WTC11 (cell line): Measurements from ENCODE around the gene FYN. TPM values are rescaled to one million over a fixed set of nuclear protein-coding genes. Genes with fewer than 3 reads are reported as not detected.

ENCODE experiments used
- ATAC-seq: fragments of 200-7000 bp; cut with Tn5 transposase; 2 replicates; pipeline ENCODE4 v1.10.0; 2021; ENCODE audit warnings: mild to moderate bottlenecking, moderate library complexity
- CTCF ChIA-PET: fragments of 300-600 bp; sonication (Branson Sonifier 250); formaldehyde crosslinking; loops from one replicate; lab custom pipeline; 2021; ENCODE audit warnings: antibody characterized with exemption; lab: Charles Lee
- POLR2A ChIA-PET: fragments of 350-600 bp; sonication (Branson Sonifier 250); formaldehyde crosslinking; loops from one replicate; lab custom pipeline; 2021; ENCODE audit warnings: antibody characterized with exemption; lab: Charles Lee
- DNase-seq: peaks from one replicate; pipeline ENCODE4 v3.0.0; 2021; ENCODE audit warnings: low spot score
- H3K27ac Mint-ChIP-seq: 2 replicates; pipeline ENCODE4 v1.8.0; 2021; ENCODE audit warnings: mixed read lengths
- H3K27me3 Mint-ChIP-seq: 2 replicates; pipeline ENCODE4 v1.8.0; 2021; ENCODE audit warnings: low read depth, mild to moderate bottlenecking, moderate library complexity, mixed read lengths
- H3K36me3 Mint-ChIP-seq: 2 replicates; pipeline ENCODE4 v1.8.0; 2021; ENCODE audit warnings: mixed read lengths
- H3K4me1 Mint-ChIP-seq: 2 replicates; pipeline ENCODE4 v1.8.0; 2022; ENCODE audit warnings: mixed read lengths
- H3K4me3 Mint-ChIP-seq: 2 replicates; pipeline ENCODE4 v1.8.0; 2021; ENCODE audit warnings: mild to moderate bottlenecking, moderate library complexity, mixed read lengths
- H3K9me3 Mint-ChIP-seq: 2 replicates; pipeline ENCODE4 v1.8.0; 2021; ENCODE audit warnings: mixed read lengths
- CBFB ChIP-seq: sonication (generic); formaldehyde crosslinking; IDR thresholded peaks from 2 replicates; pipeline ENCODE4 v1.8.1; 2022; ENCODE audit warnings: mild to moderate bottlenecking, low read depth, missing genetic modification reagents
- CREB1 ChIP-seq: sonication (generic); formaldehyde crosslinking; IDR thresholded peaks from 2 replicates; pipeline ENCODE4 v1.8.0; 2023; ENCODE audit warnings: mild to moderate bottlenecking, missing genetic modification reagents
- GTF2I ChIP-seq: fragments of 250-450 bp; sonication (Bioruptor Pico); conservative IDR thresholded peaks from 2 replicates; pipeline ENCODE4 v1.4.0; 2021; ENCODE audit warnings: mild to moderate bottlenecking
- NFYB ChIP-seq: sonication (generic); formaldehyde crosslinking; conservative IDR thresholded peaks from 2 replicates; pipeline ENCODE4 v1.8.0; 2022; ENCODE audit warnings: low read depth, missing genetic modification reagents
- NR2C2 ChIP-seq: sonication (generic); formaldehyde crosslinking; IDR thresholded peaks from 2 replicates; pipeline ENCODE4 v1.8.0; 2022; ENCODE audit warnings: mild to moderate bottlenecking, missing genetic modification reagents
- PRRX2 ChIP-seq: fragments of 250-450 bp; sonication (Bioruptor Pico); IDR thresholded peaks from 2 replicates; pipeline ENCODE4 v1.8.0; 2021; ENCODE audit warnings: mild to moderate bottlenecking
- TCF7 ChIP-seq: sonication (generic); formaldehyde crosslinking; IDR thresholded peaks from 2 replicates; pipeline ENCODE4 v1.8.0; 2022; ENCODE audit warnings: mild to moderate bottlenecking, low read depth, missing genetic modification reagents, moderate library complexity
- TEAD4 ChIP-seq: sonication (generic); formaldehyde crosslinking; IDR thresholded peaks from 2 replicates; pipeline ENCODE4 v1.8.0; 2022; ENCODE audit warnings: mild to moderate bottlenecking, missing genetic modification reagents
- ZBTB21 ChIP-seq: sonication (generic); formaldehyde crosslinking; IDR thresholded peaks from 2 replicates; pipeline ENCODE4 v1.8.1; 2023; ENCODE audit warnings: mild to moderate bottlenecking, missing genetic modification reagents, borderline replicate concordance
- ZNF232 ChIP-seq: sonication (generic); formaldehyde crosslinking; IDR thresholded peaks from 2 replicates; pipeline ENCODE4 v1.8.0; 2022; ENCODE audit warnings: mild to moderate bottlenecking, missing genetic modification reagents
- ZNF396 ChIP-seq: fragments of 250-450 bp; sonication (Bioruptor Pico); IDR thresholded peaks from 2 replicates; pipeline ENCODE4 v1.8.0; 2021; ENCODE audit warnings: mild to moderate bottlenecking, moderate library complexity, borderline replicate concordance
- total RNA-seq: library from RNA; stranded (reverse); gene quantifications from 3 replicates; pipeline ENCODE4 v1.2.3, GENCODE V29; 2021
- TF ChIP-seq, protein P1 (sequence below): sonication (generic); formaldehyde crosslinking; IDR thresholded peaks from 2 replicates; pipeline ENCODE4 v1.8.0; 2022; ENCODE audit warnings: mild to moderate bottlenecking, missing genetic modification reagents
- TF ChIP-seq, protein P2 (sequence below): sonication (generic); formaldehyde crosslinking; IDR thresholded peaks from 2 replicates; pipeline ENCODE4 v1.8.0; 2022; ENCODE audit warnings: mild to moderate bottlenecking, missing genetic modification reagents
- TF ChIP-seq, protein P3 (sequence below): sonication (generic); formaldehyde crosslinking; IDR thresholded peaks from 2 replicates; pipeline ENCODE4 v1.8.1; 2023; ENCODE audit warnings: mild to moderate bottlenecking, missing genetic modification reagents
- TF ChIP-seq, protein P4 (sequence below): sonication (generic); formaldehyde crosslinking; IDR thresholded peaks from 2 replicates; pipeline ENCODE4 v1.8.1; 2022; ENCODE audit warnings: mild to moderate bottlenecking, missing genetic modification reagents, moderate library complexity, borderline replicate concordance
- TF ChIP-seq, protein P5 (sequence below): fragments of 250-450 bp; sonication (Bioruptor Pico); IDR thresholded peaks from 2 replicates; pipeline ENCODE4 v1.9.0; 2021; ENCODE audit warnings: mild to moderate bottlenecking

The FYN gene
- total RNA-seq, 1 experiment from 2014 or later = 63.9 TPM

DNA sequence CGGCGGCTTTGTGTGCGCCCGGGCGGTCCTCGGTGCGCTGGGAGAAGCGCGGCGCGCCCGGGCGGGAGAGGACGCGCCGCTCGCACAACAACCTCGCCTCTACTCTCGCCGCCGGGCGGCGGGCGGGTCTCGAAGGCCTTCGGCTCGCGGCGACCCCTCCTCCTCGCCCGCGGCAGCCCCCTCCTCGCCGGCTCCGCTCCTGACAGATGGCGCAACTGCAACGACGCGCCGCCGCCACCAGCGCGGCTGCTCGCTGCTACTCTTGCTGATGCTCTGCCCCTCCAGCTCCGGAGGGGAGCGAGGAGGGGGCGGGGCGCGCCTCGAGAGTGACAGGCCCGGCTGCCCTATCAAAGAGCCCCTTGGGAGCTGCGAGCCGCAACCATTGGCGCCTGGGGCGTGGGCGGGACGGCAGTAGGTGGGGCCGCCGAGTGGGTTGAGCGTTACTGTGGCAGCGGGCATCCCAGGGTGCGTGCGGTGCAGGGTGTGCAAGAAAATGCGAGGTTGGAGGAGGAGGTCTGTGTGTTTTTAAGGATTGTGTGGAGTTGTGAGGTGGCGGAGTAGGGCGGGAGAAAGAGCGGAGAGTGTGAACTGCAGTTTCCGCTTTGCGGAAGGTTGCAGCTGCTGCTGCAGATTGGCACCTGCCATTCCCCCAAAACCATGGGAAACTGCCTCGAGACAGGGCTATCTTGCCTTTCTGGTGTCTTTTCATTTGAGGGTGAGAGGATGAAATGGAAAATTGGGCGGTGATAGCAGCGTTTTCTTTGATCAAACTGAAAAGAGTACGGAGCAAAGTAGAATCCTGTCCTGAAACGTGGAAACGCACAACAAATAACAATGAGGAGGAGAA is at the start of gene FYN (continued):
- TF ChIP-seq, protein P1, sequence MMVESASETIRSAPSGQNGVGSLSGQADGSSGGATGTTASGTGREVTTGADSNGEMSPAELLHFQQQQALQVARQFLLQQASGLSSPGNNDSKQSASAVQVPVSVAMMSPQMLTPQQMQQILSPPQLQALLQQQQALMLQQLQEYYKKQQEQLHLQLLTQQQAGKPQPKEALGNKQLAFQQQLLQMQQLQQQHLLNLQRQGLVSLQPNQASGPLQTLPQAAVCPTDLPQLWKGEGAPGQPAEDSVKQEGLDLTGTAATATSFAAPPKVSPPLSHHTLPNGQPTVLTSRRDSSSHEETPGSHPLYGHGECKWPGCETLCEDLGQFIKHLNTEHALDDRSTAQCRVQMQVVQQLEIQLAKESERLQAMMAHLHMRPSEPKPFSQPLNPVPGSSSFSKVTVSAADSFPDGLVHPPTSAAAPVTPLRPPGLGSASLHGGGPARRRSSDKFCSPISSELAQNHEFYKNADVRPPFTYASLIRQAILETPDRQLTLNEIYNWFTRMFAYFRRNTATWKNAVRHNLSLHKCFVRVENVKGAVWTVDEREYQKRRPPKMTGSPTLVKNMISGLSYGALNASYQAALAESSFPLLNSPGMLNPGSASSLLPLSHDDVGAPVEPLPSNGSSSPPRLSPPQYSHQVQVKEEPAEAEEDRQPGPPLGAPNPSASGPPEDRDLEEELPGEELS (CRISPR knock-in tag) = peak; percentile 49; the same call in 1 of the 2 replicates
- TF ChIP-seq NFYB (CRISPR knock-in tag) = peak; percentile 97

DNA sequence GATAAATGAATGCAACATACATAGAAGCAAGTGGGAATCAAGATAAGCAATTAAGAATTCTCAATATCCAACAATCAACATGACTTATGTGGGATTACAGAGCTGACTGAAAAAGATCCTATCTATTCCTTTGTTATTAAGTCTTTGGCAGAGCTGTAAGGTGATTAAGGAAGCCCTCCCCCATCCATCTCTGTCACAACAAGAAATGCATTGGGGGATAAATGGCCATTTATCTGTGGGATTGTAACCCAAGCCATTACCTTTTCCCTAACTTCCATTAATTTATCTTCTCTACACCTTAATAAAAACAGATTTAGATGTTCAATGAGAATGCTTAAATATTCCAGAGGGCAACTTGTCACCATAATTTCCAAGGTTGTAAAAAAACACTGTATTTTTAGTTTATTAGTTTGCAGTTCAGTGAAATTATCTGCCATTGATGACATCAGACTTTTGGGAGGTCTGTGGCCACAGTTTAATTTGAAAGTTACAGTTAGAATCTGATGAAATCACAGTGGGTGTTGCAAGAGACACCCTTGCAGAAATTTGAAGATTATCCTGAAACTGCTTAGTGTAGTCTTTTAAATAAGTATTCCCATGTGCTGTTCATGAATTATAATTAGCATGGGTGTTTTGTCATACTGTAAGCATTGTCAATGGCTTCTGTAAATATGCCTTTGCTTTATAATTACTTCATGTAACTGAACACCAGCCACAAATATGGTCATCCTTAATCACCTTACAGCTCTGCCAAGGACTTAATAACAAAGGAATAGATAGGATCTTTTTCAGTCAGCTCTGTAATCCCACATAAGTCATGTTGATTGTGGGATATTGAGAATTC is 49.4 kb upstream of the FYN start:
- no peak for ATAC-seq
- Mint-ChIP-seq H3K9me3 (no peaks in the 10 kb centered on the region), H3K4me3 (no peak overlapping the region), H3K27ac (no peak overlapping the region), H3K36me3 (no peaks in the 10 kb centered on the region), H3K4me1 (peaks cover 53% of the 10 kb centered on the region), H3K27me3 (peaks cover 19% of the 10 kb centered on the region)
- TF ChIP-seq NR2C2 (CRISPR knock-in tag) = no peak
- POLR2A ChIA-PET = no interaction called here
- no peak for DNase-seq
- CTCF ChIA-PET = no interaction called here

DNA sequence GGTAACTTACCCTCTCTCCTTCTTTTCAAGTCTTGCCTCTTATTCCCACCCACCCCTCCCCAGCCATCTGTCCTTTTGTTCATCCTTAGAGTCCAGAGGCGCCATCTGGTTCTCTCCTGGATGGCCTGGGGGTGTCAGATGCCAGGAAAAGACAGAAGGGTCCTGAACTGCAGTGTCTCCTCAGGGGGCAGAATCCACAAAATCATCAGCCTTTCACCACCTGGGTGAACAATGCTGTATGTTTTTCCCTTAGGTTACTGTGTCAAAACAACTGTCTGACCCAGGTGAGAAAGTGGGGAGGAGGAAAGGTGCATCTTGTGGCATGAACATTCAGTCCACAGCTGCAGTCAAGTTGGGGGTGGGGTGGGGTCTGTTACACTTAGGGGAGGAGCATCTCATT is 47.9 kb upstream of the FYN start:
- ChIA-PET POLR2A (no interaction called here), CTCF (interaction anchor here (1.3 to 2.3 kb wide), 3 partner anchors 32 to 48 kb away, joined by 3 to 9 read pairs (median 5); partner anchors contain the start of gene FYN)
- peaks cover 19% of the 10 kb centered on the region for H3K27me3 Mint-ChIP-seq
- DNase-seq (peak; percentile 36), ATAC-seq (peak; percentile 71)
- peaks cover 3% of the 10 kb centered on the region; the same call in 1 of the 2 replicates for H3K9me3 Mint-ChIP-seq
- H3K36me3 Mint-ChIP-seq = no peaks in the 10 kb centered on the region
- peak overlapping the region; percentile 26; the same call in 1 of the 2 replicates for H3K27ac Mint-ChIP-seq
- no peak overlapping the region for H3K4me3 Mint-ChIP-seq
- TF ChIP-seq PRRX2 (no peak), ZBTB21 (CRISPR knock-in tag) (no peak), ZNF232 (CRISPR knock-in tag) (no peak), CREB1 (CRISPR knock-in tag) (no peak), ZNF396 (no peak), TCF7 (CRISPR knock-in tag) (no peak), TEAD4 (CRISPR knock-in tag) (no peak), GTF2I (CRISPR knock-in tag) (no peak), CBFB (CRISPR knock-in tag) (no peak)
- TF ChIP-seq, protein P2, sequence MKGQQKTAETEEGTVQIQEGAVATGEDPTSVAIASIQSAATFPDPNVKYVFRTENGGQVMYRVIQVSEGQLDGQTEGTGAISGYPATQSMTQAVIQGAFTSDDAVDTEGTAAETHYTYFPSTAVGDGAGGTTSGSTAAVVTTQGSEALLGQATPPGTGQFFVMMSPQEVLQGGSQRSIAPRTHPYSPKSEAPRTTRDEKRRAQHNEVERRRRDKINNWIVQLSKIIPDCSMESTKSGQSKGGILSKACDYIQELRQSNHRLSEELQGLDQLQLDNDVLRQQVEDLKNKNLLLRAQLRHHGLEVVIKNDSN (CRISPR knock-in tag) = no peak
- TF ChIP-seq, protein P3, sequence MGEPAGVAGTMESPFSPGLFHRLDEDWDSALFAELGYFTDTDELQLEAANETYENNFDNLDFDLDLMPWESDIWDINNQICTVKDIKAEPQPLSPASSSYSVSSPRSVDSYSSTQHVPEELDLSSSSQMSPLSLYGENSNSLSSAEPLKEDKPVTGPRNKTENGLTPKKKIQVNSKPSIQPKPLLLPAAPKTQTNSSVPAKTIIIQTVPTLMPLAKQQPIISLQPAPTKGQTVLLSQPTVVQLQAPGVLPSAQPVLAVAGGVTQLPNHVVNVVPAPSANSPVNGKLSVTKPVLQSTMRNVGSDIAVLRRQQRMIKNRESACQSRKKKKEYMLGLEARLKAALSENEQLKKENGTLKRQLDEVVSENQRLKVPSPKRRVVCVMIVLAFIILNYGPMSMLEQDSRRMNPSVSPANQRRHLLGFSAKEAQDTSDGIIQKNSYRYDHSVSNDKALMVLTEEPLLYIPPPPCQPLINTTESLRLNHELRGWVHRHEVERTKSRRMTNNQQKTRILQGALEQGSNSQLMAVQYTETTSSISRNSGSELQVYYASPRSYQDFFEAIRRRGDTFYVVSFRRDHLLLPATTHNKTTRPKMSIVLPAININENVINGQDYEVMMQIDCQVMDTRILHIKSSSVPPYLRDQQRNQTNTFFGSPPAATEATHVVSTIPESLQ (CRISPR knock-in tag) = no peak
- TF ChIP-seq, protein P4, sequence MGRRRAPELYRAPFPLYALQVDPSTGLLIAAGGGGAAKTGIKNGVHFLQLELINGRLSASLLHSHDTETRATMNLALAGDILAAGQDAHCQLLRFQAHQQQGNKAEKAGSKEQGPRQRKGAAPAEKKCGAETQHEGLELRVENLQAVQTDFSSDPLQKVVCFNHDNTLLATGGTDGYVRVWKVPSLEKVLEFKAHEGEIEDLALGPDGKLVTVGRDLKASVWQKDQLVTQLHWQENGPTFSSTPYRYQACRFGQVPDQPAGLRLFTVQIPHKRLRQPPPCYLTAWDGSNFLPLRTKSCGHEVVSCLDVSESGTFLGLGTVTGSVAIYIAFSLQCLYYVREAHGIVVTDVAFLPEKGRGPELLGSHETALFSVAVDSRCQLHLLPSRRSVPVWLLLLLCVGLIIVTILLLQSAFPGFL (CRISPR knock-in tag) = no peak
- TF ChIP-seq, protein P5, sequence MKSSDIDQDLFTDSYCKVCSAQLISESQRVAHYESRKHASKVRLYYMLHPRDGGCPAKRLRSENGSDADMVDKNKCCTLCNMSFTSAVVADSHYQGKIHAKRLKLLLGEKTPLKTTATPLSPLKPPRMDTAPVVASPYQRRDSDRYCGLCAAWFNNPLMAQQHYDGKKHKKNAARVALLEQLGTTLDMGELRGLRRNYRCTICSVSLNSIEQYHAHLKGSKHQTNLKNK (CRISPR knock-in tag) = no peak
- H3K4me1 Mint-ChIP-seq = peaks cover 37% of the 10 kb centered on the region
